Right hindlimb (tissue), 1 donor: ENCODE data around the gene CTSF.
"Not testable (repeated sequence)": the region's sequence is repeated elsewhere in the genome, so short reads cannot be mapped to it uniquely, and the experiment has no call there.

Experiments
- DNase-seq: peaks from one replicate; pipeline ENCODE4 v3.0.0-alpha.2; 2018

CTSF gene

DNA sequence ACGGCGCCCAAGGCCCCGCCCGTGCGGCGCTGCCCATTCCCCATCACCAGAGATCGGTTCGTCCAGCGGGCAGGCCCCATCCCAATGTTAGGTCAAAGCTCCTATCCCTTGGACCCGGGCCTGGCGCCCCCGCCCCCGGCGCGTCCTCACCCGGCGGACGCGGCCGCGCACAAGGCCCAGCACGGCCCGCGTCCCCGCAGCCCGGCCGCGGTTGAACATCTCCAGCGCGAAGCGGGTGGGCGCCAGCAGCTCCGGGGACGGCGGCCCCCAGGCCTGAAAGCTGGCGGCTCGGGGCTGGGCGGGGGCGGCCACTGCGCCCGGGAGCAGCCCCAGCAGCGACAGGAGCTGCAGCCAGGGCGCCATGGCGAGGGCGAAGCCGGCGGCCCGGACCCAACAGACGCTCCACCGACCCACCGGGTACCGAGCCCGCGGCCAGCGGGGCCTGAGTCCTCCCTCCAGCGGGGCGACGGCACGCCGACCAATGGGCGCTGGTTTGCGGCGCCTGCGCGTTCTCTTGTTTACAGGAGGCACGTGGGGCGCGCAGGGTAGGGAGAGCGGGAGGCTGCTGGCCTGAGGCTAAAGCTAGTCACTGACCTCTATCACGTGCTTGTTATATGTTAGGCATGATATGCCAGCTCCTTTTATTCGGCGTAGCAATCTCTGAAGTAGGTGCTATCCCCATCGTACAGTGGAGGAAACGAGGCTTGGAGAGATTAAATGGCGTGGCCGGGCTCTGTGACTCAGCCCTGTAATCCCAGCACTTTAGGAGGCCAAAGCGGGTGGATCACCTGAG lies at the start of gene CTSF:
Gene CTSF, minus strand, starts transcription at position 483 of the 793 bp plus-strand sequence. Its CDS starts 120 bp downstream, at position 363.
- peak; percentile 84 for DNase-seq

DNA sequence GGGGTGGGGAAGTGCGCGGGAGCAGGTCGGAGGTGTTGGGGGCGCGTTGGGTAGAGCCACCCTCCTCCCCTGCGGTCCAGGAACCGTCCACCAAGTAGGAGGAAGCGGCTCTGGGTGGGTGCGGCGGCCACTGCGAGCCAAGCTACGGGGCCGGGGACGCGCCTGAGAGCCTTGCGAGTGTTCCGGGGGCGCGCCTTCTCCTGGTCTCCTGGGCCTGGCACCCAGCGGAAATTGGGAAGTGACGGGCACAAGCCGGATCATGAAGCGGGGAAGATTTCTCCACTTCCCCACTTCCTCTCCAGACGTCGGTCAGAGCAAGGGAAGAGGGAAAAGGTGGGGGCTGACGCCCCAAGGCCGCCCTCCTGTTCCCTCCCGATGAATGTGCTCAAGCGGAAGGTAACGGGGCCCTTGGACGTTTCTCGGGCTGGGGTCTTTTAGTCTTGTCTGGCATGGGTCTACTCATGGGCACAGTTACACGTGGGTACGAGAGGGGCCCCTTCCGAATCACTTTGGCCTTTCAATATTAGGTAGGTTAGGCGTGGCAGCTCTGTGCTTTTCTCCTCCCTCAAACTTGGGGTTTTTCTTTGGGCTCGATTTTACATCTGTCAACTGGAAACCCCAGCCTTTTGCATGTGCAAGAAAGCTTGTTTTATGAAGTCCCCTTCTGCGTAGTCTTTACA lies 48.9 kb upstream of the CTSF start:
- DNase-seq: no peak

GRCh38 chr11:66616379-66617154 lies 48.2 kb upstream of the CTSF start, which contains the start of gene RBM14:
Gene RBM14, plus strand, starts transcription at chr11:66616630. Its CDS starts 91 bp downstream, at chr11:66616721.
- peak; percentile 100 for DNase-seq

DNA sequence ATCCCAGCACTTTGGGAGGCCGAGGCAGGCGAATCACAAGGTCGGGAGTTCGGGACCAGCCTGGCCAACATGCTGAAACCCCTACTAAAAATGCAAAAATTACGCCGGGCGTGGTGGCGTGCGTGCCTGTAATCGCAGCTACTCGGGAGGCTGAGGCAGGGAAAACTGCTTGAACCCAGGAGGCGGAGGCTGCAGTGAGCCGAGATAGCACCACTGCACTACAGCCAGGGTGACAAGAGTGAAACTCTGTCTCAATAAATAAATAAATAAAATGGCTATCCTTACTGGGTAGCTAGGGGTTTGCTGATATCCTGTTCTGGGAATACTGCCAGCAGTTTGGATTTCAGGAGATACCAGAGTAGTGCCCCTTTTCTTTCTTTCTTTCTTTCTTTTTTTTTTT lies 45.7 kb upstream of the CTSF start:
- DNase-seq: no peak

DNA sequence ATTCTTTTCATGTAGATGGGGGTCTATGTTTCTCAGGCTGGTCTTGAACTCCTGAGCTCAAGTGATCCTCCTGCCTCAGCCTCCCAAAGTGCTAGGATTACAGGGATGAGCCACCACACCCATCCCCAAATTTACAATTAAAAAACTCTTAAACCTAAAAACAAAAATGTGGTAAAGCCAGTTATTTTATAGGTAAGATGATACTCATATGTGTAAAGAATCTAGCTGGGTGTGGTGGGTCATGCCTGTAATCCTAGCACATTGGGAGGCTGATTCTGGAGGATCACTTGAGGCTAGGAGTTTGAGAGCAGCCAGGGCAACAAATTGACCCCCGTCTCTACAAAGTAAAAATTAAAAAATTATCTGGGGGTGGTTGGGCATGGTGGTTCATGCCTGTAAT lies 44.1 kb upstream of the CTSF start:
- DNase-seq: no peak

- DNase-seq: no peak
Observed at GRCh38 chr11:66609721-66610617, 41.6 kb upstream of the CTSF start.

DNA sequence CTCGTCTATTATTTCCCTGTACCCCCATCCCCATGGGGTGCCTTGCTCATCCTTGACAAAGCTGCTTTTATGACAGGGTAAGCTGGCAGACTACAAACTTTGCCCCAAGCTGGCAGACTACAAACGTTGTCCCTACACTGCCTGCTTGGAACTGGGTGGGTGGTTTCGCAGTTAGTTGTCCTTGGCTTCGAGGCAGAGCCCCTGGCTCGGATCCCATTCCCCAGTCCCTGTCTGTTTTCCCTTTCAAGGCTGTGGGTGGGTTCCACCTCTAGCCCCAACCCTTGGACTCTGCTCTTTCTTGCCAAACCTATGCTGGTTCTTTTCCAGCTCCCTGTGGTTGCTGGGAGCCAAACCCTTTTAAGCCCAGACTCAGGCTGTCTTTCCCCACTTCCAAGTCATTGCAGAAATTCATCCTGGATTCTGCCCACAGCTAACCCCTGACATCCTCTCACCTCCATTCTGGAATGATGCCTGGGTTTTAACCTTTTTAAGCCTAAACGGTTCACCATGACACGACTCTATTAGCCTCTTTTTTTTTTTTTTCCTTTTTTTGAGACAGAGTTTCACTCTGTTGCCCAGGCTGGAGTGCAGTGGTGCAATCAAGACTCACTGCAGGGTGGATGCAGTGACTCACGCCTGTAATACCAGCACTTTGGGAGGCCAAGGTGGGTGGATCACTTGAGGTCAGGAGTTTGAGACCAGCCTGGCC lies 38.9 kb upstream of the CTSF start:
- DNase-seq: peak; percentile 87

GRCh38 chr11:66606608-66607007 lies 38.2 kb upstream of the CTSF start:
- not testable (repeated sequence) for DNase-seq

GRCh38 chr11:66604155-66604554 lies 35.7 kb upstream of the CTSF start:
- no peak for DNase-seq

DNA sequence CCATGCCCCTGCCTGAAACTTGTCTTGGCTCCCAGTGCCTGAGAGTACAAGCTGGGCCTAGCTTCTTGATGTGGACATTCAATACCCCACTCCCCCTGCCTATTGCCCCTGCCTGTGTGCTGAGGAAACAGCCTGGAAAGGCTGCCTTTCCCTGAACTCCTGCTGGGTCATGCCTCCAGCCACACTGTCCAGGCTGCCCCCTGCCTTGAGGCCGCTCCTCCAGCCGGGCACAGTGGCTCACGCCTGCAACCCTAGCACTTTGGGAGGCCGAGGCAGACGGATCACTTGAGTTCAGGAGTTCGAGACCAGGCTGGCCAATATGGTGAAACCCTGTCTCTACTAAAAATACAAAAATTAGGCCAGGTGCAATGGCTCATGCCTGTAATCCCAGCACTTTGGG lies 34.7 kb upstream of the CTSF start:
- no peak for DNase-seq

- DNase-seq: no peak
Observed at GRCh38 chr11:66600631-66601233, 32.3 kb upstream of the CTSF start.

DNA sequence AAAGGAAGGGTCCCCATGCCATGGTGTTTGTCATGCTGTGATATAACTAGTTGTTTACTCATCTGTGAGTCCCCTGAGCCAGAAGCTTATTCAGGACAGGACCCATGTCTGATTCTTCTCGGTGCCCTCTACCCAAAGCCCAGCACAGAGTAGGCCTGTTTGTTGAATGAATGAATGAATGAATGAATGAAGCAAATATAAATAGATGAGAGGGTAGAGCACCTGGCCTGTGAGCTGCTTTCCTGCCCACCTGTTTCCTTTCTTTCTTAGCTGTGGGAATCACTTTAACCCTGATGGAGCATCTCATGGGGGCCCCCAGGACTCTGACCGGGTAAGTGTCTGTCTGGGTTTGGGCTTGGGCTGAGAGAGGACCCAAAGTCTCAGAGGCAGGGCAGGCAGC lies 31.8 kb upstream of the CTSF start:
- DNase-seq: no peak

- DNase-seq: no peak
Observed at GRCh38 chr11:66598993-66599392, 30.6 kb upstream of the CTSF start.

- DNase-seq: peak; percentile 37
Observed at GRCh38 chr11:66595245-66595904, 27.0 kb upstream of the CTSF start.

GRCh38 chr11:66593650-66594049 lies 25.2 kb upstream of the CTSF start:
- DNase-seq: no peak

GRCh38 chr11:66593303-66593635 lies 24.9 kb upstream of the CTSF start:
- no peak for DNase-seq

DNA sequence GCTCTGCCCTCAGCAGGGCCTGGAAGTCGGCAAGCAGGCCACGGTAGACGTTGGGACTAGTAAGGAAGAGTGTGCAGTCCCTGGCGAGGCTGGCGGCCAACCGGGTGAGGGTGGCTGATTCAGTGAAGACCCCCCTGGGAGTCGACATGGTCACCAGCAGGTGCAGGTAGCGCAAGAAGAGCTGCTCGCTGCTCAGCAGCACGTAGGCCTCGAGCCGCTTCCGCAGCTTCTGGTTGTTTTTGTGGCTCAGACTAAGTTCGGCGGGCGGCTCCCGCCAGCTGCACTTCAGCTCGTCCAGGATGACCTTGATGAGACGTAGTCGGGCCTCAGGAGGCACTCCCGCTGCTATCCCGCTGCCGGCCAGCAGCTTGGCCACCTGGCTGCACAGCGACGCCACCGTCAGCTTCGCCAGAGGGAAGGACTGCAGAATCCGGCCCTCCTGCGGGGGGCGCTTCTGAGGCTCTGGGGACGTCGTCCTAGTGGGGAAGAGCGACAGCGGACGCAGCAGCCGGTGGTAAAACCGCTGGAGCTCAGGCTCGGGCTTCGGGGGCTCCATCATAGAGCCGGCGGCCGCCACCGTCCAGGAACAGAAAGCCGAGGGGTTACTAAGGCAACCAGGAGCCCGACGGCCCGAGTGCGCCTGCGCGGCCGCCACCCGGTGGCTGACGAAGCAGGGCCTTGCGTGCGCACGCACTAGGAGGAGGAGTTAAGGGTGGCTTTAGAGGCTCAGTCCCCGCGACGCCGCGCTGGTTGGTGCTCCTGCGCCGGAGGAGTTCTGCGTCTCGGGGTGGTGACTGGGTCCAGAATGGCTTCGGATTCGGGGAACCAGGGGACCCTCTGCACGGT lies 24.3 kb upstream of the CTSF start, which contains the start of the genes CCDC87 and CCS:
Gene CCDC87, minus strand, starts transcription at position 607 of the 846 bp plus-strand sequence. Its CDS starts 48 bp downstream, at position 559.
Gene CCS, plus strand, starts transcription at position 729 of the 846 bp plus-strand sequence. Its CDS starts 77 bp downstream, at position 806.
- DNase-seq: peak; percentile 97

DNA sequence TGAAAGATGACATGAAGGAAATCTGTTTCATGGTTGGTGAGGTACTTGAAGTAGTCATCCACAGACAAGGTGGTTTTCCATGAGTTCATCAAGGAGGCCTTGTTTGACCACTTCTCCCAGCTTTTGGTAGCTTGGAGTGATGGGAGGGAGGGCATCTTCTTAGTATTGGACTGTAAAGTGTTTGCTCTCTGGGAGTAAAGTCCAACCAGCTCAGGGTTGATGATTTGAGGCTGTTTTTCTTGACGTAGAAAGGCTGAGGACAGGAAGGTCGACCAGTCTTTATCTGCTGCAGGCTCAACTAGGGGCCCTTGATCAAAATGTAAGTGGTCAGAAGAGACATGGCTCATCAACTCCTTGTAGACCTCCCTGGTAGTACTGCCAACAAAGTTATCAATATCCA lies 22.8 kb upstream of the CTSF start:
- no peak for DNase-seq

DNA sequence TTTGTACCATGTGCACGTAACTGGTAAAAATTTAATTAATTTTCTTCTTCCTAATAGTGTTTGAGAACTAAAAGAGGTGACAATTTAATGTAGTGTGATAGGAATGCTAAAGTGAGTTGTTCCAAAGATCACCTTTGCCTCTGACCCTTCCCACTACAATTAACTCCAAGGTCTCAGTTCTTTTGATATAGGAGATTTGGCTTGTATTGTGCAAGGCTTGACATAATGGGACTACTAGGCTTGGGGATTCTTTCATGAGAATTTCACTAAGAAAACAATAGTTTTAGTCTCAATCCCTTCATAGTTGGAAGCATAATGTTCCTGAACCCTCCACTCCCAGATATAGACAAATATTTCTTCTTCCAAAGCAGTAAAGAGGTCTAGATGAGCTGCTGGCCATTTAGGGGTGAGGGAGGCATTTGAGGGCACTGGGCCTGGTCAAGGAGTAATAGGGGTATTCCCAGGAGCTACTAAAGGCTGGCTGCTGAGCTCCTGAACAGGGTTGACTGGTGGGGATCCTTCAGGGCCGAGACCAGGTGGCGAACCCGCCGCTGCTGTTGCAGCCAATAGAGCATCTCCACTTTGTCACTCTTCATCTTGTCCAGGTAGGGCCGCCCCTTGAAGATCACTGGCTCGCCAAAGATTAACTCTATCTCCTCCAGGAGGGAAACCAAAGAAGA lies 21.7 kb upstream of the CTSF start:
- no peak for DNase-seq
